GM12878 (cell line): Measurements from ENCODE around the gene RNF166. TPM values are rescaled to one million over a fixed set of nuclear protein-coding genes. Genes with fewer than 3 reads are reported as not detected.

Experiments used
- ATAC-seq: fragments of 200-7000 bp; cut with Tn5 transposase; 3 replicates; pipeline ENCODE4 v1.9.1; 2020; ENCODE audit warnings: mild to moderate bottlenecking, moderate library complexity
- BruUV-seq: library from RNA; stranded (reverse); fragments of 400-500 nt; replicated peaks from 2 replicates; lab custom pipeline; 2021; lab: Mats Ljungman, UMichigan
- CTCF ChIA-PET: fragments of 300-600 bp; sonication (Branson Sonifier 250); formaldehyde crosslinking; extraction: SDS; loops from one replicate; lab custom pipeline; 2021; ENCODE audit warnings: inconsistent platforms; lab: Yijun Ruan, JAX
- POLR2A ChIA-PET: fragments of 350-600 bp; formaldehyde crosslinking; extraction: SDS; loops from one replicate; lab custom pipeline; 2021; ENCODE audit warnings: inconsistent platforms; lab: Charles Lee
- RAD21 ChIA-PET: fragments of 300-600 bp; sonication (Branson Sonifier 250); formaldehyde crosslinking; loops from one replicate; lab custom pipeline; 2023; ENCODE audit warnings: antibody characterized with exemption; ENCODE audit not compliant: unreplicated experiment; lab: Charles Lee
- SMC1A ChIA-PET: fragments of 300-600 bp; sonication (Branson Sonifier 250); formaldehyde crosslinking; loops from one replicate; lab custom pipeline; 2023; ENCODE audit not compliant: unreplicated experiment, uncharacterized antibody; lab: Charles Lee
- DNase-seq: peaks from one replicate; pipeline ENCODE4 v3.0.0-alpha.2; 2011; ENCODE audit warnings: low read depth, low spot score
- FAIRE-seq: peaks from 3 replicates; lab custom pipeline; 2011; peaks lifted over from hg19 to GRCh38; lab: Jason Lieb, UNC
- H2AFZ ChIP-seq: 2 replicates; pipeline ENCODE4 v1.6.0; 2011; ENCODE audit warnings: low read depth, low read length, control low read depth; ENCODE audit not compliant: control insufficient read depth
- H3K27ac ChIP-seq: 2 replicates; pipeline ENCODE4 v1.5.1; 2011; ENCODE audit warnings: control low read depth; ENCODE audit not compliant: control insufficient read depth, insufficient read depth
- H3K27me3 ChIP-seq, 2 experiments: replicated peaks in 1 of 2; 2 replicates each; pipeline versions ENCODE4 v1.6.0 to v1.6.1; 2011; ENCODE audit warnings: low read length in 1 of 2; ENCODE audit not compliant: control insufficient read depth in 2 of 2, insufficient read depth in 2 of 2
- H3K36me3 ChIP-seq, 2 experiments: 2 replicates each; pipeline ENCODE4 v1.5.1; 2011; ENCODE audit warnings: low read length in 1 of 2; ENCODE audit not compliant: control insufficient read depth in 2 of 2, insufficient read depth in 2 of 2
- H3K4me1 ChIP-seq: 2 replicates; pipeline ENCODE4 v1.6.1; 2011; ENCODE audit warnings: mild to moderate bottlenecking, low read length, moderate library complexity, mixed read lengths; ENCODE audit not compliant: control insufficient read depth, insufficient read depth
- H3K4me2 ChIP-seq: 2 replicates; pipeline ENCODE4 v1.6.0; 2011; ENCODE audit warnings: control low read depth; ENCODE audit not compliant: control insufficient read depth, insufficient read depth
- H3K4me3 ChIP-seq: fragments of 200-600 bp; sonication (generic); 2 replicates; pipeline ENCODE4 v1.5.1; 2016
- H3K79me2 ChIP-seq: 2 replicates; pipeline ENCODE4 v1.6.0; 2011; ENCODE audit warnings: low read length; ENCODE audit not compliant: control insufficient read depth, insufficient read depth
- H3K9ac ChIP-seq: 2 replicates; pipeline ENCODE4 v1.8.0; 2011; ENCODE audit warnings: low read length, control low read depth, mixed read lengths; ENCODE audit not compliant: control insufficient read depth, insufficient read depth
- H3K9me3 ChIP-seq: replicated peaks from 3 replicates; pipeline ENCODE4 v1.5.1; 2011; ENCODE audit warnings: mild to moderate bottlenecking, low read length; ENCODE audit not compliant: control insufficient read depth, insufficient read depth
- H4K20me1 ChIP-seq: 2 replicates; pipeline ENCODE4 v1.6.0; 2011; ENCODE audit not compliant: control insufficient read depth, insufficient read depth
- CEBPB ChIP-seq, 2 experiments: fragments of 150-350 bp in 1 of 2; IDR thresholded peaks; 2 replicates each; pipeline ENCODE4 v1.6.1; 2012 to 2014; ENCODE audit warnings: low read depth in 2 of 2, low read length in 2 of 2, borderline replicate concordance in 1 of 2, inconsistent platforms in 1 of 2
- CREB1 ChIP-seq: IDR thresholded peaks from 2 replicates; pipeline ENCODE4 v1.6.1; 2012; ENCODE audit warnings: low read depth, mild to moderate bottlenecking, inconsistent platforms
- EP300 ChIP-seq, 2 experiments: fragments of 150-350 bp in 1 of 2; IDR thresholded peaks; 2 replicates each; pipeline ENCODE4 v1.6.1; 2011 to 2012; ENCODE audit warnings: low read depth in 2 of 2, low read length in 2 of 2, borderline replicate concordance in 1 of 2, improper control_type of control experiment in 1 of 2, inconsistent platforms in 1 of 2; ENCODE audit not compliant: control insufficient read depth in 1 of 2
- JUND ChIP-seq: IDR thresholded peaks from 2 replicates; pipeline ENCODE4 v1.6.1; 2012; ENCODE audit warnings: low read depth, mild to moderate bottlenecking, low read length, improper control_type of control experiment, moderate library complexity
- KDM1A ChIP-seq: fragments of 200-600 bp; sonication (generic); IDR thresholded peaks from 2 replicates; pipeline ENCODE4 v1.6.1; 2016; ENCODE audit warnings: borderline replicate concordance
- MTA2 ChIP-seq: fragments of 450-650 bp; IDR thresholded peaks from 2 replicates; pipeline ENCODE4 v1.6.1; 2016; ENCODE audit warnings: low read depth, mild to moderate bottlenecking, moderate library complexity
- MYC ChIP-seq: IDR thresholded peaks from 2 replicates; pipeline ENCODE4 v1.6.1; 2011; ENCODE audit warnings: mild to moderate bottlenecking, low read length, moderate library complexity, inconsistent platforms; ENCODE audit not compliant: insufficient read depth, insufficient replicate concordance, insufficient read length, severe bottlenecking
- NFXL1 ChIP-seq: fragments of 450-650 bp; IDR thresholded peaks from 2 replicates; pipeline ENCODE4 v1.6.1; 2017; ENCODE audit warnings: antibody characterized with exemption, mild to moderate bottlenecking, borderline replicate concordance
- NFYB ChIP-seq: IDR thresholded peaks from 2 replicates; pipeline ENCODE4 v1.6.1; 2011; ENCODE audit warnings: low read depth, mild to moderate bottlenecking, low read length, improper control_type of control experiment, moderate library complexity; ENCODE audit not compliant: insufficient read depth
- NR2F1 ChIP-seq: fragments of 450-650 bp; conservative IDR thresholded peaks from 2 replicates; pipeline ENCODE4 v1.6.1; 2017; ENCODE audit warnings: mild to moderate bottlenecking
- POLR2AphosphoS5 ChIP-seq: IDR thresholded peaks from 2 replicates; pipeline ENCODE4 v1.6.1; 2011; ENCODE audit warnings: mild to moderate bottlenecking, low read length, inconsistent platforms
- RUNX3 ChIP-seq: IDR thresholded peaks from 2 replicates; pipeline ENCODE4 v1.6.1; 2012; ENCODE audit warnings: low read length, inconsistent platforms
- WGBS: methylation state at CpG from one replicate; pipeline ENCODE4 v1.1.6; 2016; ENCODE audit warnings: low lambda C conversion rate; ENCODE audit not compliant: insufficient replicate concordance, insufficient coverage; ENCODE audit errors: missing lambda C conversion rate; 5-methylcytosine and 5-hydroxymethylcytosine counted together
- in situ Hi-C: fragments of 300-500 bp; cut with MboI; formaldehyde crosslinking; loops from 9 replicates; pipeline ENCODE4 v1.14.3; 2018; ENCODE audit warnings: mixed read lengths
- intact Hi-C: fragments of 100-400 bp; cut with micrococcal nuclease; formaldehyde crosslinking; loops from one replicate; pipeline ENCODE4 v1.14.2; 2022; ENCODE audit not compliant: unreplicated experiment
- polyA plus RNA-seq, 11 experiments: library from polyadenylated mRNA; depleted of rRNA in 4 of 11; unstranded in 6 of 11; stranded (reverse) in 5 of 11; fragments of >200 nt; fragmentation: Nextera tagmentation in 4 of 11; fragmentation: Illumina TruSeq in 1 of 11; extraction: Ambion mirVana in 4 of 11; extraction: Trizol in 1 of 11; gene quantifications; 1 replicate in 1 of 11; 2 replicates in 10 of 11; pipeline versions ENCODE4 v1.2.1 to v1.2.3, GENCODE V29; 2011 to 2016; ENCODE audit warnings: inconsistent platforms in 2 of 11, missing spikeins in 2 of 11, low read depth in 1 of 11
- total RNA-seq, 4 experiments: library from RNA; depleted of rRNA in 3 of 4; stranded (reverse); fragments of >200 nt in 3 of 4; fragmentation: Illumina TruSeq in 1 of 4; extraction: Trizol in 1 of 4; gene quantifications; 2 replicates each; pipeline versions ENCODE4 v1.2.1 to v1.2.3, GENCODE V29; 2013 to 2021
- TF ChIP-seq, protein P1 (sequence below): fragments of 450-650 bp; IDR thresholded peaks from 2 replicates; pipeline ENCODE4 v1.6.1; 2017; ENCODE audit warnings: mild to moderate bottlenecking, low read depth, inconsistent platforms; ENCODE audit not compliant: poor library complexity, severe bottlenecking
- TF ChIP-seq, protein P2 (sequence below): IDR thresholded peaks from 2 replicates; pipeline ENCODE4 v1.6.1; 2011; ENCODE audit warnings: low read depth, low read length, improper control_type of control experiment, borderline replicate concordance

RNF166 gene
- total and polyA plus RNA-seq, 10 of the 15 experiments (the other 5 are each of a cell fraction or from before 2014, with no cell fraction given) = 0.48 to 32.8 (median 12.1) TPM

DNA sequence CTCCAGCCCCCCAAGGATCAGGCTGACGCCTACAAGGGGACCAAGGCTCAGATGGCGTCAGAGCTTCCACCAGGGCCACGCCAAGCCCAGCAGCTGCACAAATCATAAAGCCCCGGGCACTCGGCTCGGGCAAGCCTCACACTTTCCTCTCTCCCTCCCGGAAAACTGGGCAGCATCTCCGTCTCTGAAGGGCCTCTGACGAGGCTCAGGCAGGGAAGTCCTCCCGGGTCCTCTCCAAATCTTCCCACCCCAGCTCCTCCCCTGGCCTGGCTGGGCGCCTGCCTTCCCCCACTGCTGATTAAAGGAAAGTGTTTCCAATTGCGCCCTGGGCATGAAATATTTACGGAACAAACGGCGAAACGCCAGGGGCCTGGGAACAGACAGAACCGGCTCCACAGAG is 40.3 kb upstream of the RNF166 start:
- Histone ChIP-seq H3K79me2 (no peaks in the 10 kb centered on the region; the same call in none of the 2 replicates), H2AFZ (no peak overlapping the region), H3K4me2 (no peak overlapping the region), H3K9ac (no peak overlapping the region), H4K20me1 (no peaks in the 10 kb centered on the region), H3K27me3 (no peaks in the 10 kb centered on the region), H3K9me3 (no peaks in the 10 kb centered on the region), H3K36me3 (peaks cover 0 to 18% of the 10 kb centered on the region in 2 experiments; a peak in 3 of 4 replicates), H3K4me3 (no peak overlapping the region), H3K4me1 (peaks cover 11% of the 10 kb centered on the region), H3K27ac (no peak overlapping the region)
- ChIA-PET RAD21 (interaction anchor here (2.4 kb wide), 1 partner anchor 9 kb away, joined by 11 read pairs; no protein-coding TSS in a partner anchor), CTCF (interaction anchor here (1.2 to 1.8 kb wide), 4 partner anchors 9 to 351 kb away, joined by 3 to 8 read pairs (median 6); no protein-coding TSS in a partner anchor), SMC1A (no interaction called here), POLR2A (interaction anchor here (0.6 kb wide), 1 partner anchor 757 kb away, joined by 6 read pairs; no protein-coding TSS in a partner anchor)
- DNase-seq = no peak
- no peak for FAIRE-seq
- no TSS peak for BruUV-seq
- in situ Hi-C loops (loop anchor here (5.0 kb wide), 2 partner anchors 421 to 466 kb away; no protein-coding TSS in a partner anchor), intact Hi-C loops (loop anchor here (10.0 kb wide), 1 partner anchor 468 kb away; the partner anchor contains the start of gene ZNF778)
- 79% methylated on average over 13 of the region's 17 CpGs for WGBS
- TF ChIP-seq EP300 (IDR thresholded peaks at IDR 0.05; ENCODE audit: borderline replicate concordance in 1 of 2, control insufficient read depth in 1 of 2, low read depth in 2 of 2, low read length in 2 of 2) (no peak), MTA2 (no peak), NFYB (no peak), JUND (no peak), NR2F1 (no peak), MYC (no peak), KDM1A (no peak), NFXL1 (no peak), CREB1 (no peak), CEBPB (IDR thresholded peaks at IDR 0.05; ENCODE audit: borderline replicate concordance in 1 of 2, low read depth in 2 of 2, low read length in 2 of 2) (no peak), RUNX3 (no peak), POLR2AphosphoS5 (no peak)
- TF ChIP-seq, protein P1, sequence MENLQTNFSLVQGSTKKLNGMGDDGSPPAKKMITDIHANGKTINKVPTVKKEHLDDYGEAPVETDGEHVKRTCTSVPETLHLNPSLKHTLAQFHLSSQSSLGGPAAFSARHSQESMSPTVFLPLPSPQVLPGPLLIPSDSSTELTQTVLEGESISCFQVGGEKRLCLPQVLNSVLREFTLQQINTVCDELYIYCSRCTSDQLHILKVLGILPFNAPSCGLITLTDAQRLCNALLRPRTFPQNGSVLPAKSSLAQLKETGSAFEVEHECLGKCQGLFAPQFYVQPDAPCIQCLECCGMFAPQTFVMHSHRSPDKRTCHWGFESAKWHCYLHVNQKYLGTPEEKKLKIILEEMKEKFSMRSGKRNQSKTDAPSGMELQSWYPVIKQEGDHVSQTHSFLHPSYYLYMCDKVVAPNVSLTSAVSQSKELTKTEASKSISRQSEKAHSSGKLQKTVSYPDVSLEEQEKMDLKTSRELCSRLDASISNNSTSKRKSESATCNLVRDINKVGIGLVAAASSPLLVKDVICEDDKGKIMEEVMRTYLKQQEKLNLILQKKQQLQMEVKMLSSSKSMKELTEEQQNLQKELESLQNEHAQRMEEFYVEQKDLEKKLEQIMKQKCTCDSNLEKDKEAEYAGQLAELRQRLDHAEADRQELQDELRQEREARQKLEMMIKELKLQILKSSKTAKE = no peak
- TF ChIP-seq, protein P2, sequence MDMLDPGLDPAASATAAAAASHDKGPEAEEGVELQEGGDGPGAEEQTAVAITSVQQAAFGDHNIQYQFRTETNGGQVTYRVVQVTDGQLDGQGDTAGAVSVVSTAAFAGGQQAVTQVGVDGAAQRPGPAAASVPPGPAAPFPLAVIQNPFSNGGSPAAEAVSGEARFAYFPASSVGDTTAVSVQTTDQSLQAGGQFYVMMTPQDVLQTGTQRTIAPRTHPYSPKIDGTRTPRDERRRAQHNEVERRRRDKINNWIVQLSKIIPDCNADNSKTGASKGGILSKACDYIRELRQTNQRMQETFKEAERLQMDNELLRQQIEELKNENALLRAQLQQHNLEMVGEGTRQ = no peak
- ATAC-seq = no peak
